A172 (cell line): Measurements from ENCODE around the gene DCUN1D2. TPM values are rescaled to one million over a fixed set of nuclear protein-coding genes. Genes with fewer than 3 reads are reported as not detected.

Experiments
- DNase-seq: peaks from one replicate; pipeline ENCODE4 v3.0.0-alpha.2; 2015; ENCODE audit warnings: low spot score
- total RNA-seq: library from RNA; depleted of rRNA; stranded (reverse); fragments of >200 nt; shearing (Covaris generic); gene quantifications from 2 replicates; pipeline ENCODE4 v1.2.3, GENCODE V29; 2014; rRNA removed

Gene DCUN1D2
- total RNA-seq, 1 experiment from 2014 or later = 18.6 TPM

DNA sequence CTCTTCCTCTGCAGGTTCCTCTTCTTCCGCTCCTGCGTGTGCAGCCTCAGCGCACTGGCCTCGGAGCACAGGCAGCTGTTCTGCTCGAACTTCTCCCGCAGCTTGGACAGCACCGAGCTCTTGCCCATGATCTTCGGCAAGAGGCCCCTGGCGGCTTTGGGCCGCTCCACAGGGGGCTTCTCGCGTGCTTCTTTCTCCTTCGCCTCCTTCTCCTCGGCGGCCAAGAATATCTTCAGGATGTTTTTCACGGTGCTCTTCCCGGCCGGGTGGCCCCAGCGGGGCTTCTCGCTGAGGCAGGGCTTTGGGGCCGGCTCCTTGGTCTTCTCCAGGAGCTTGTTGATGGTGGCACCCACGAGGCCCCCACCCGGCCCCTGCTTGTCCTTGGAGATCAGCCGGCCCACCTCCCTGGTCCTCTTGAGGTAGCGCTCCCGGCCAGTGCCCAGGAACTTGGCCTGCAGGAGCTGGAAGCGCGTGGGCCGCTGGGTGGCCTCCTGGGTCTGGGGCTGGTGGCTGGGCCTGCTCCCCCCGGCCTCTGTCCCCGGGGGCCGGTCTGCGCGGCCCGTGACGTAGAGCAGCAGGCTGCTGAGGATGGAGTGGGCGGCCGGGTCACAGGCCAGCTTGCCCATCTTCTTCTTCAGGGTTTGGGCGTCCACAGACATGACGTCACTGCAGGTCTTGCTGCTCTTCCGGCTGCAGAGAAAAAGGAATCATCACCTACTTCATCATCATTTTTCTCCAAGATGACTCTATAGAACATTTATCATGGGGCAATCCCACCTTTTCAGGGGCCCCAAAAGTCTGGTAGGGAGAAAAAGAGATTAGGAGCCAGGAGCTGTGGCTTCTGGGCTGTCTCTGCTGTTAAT lies 82.7 kb downstream of the DCUN1D2 start:
- DNase-seq = no peak

DNA sequence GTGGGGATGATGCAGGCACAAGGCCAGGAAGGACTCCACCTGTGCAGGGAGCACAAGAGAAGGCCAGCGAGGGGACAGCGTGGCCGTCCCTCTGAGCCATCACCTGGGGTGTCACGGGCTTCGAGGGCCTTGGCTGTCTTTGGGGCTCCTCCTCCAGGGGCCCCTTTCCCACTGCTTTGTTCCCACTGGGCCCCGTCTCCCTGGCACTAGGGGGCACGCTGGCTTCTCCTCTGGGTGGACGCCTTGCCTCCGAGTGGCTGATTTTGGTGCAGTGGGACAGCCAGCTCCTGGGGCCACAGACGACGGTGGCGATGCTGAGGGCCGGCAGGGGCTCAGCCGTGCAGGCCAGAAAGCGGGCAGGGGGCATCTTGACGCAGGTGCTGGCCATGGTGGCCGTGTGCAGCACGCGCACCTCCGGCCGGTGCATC lies 83.4 kb downstream of the DCUN1D2 start:
- no peak for DNase-seq

GRCh38 chr13:113406321-113407102 lies 84.0 kb downstream of the DCUN1D2 start:
- DNase-seq = no peak

Other genes starting within 250 kb of the DCUN1D2 start
- 285 and 287 TPM in 2 replicates for gene LAMP1, start 193.5 kb downstream of the DCUN1D2 start, total RNA-seq
- not detected in 2 replicates for gene GRTP1, start 126.6 kb downstream of the DCUN1D2 start, total RNA-seq
- gene ADPRHL1, start 37.2 kb downstream of the DCUN1D2 start, total RNA-seq = 0.96 and 2.1 TPM in 2 replicates
- 129 and 162 TPM in 2 replicates for gene TFDP1, start 94.0 kb upstream of the DCUN1D2 start, total RNA-seq
- not detected in 2 replicates for gene ATP4B, start 167.5 kb upstream of the DCUN1D2 start, total RNA-seq
- gene GRK1, start 176.5 kb upstream of the DCUN1D2 start, total RNA-seq = not detected in 2 replicates